ENCODE data around the gene ZNF586.

ZNF586 gene

DNA sequence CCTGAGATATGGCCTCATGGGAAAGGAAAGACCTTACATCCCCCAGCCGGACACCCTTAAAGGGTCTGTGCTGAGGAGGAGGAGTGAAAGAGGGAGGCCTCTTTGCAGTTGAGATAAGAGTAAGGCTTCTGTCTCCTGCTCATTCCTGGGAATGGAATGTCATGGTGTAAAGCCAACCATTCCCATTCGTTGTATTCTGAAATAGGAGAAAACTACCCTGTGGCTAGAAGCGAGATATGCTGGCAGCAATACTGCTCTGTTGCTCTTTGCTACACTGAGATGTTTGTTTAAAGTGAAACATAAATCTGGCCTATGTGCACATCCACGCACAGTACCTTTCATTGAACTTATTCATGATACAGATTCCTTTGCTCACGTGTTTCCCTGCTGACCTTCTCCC, 59.8 kb downstream of the ZNF586 start:
- no peak for DNase-seq

DNA sequence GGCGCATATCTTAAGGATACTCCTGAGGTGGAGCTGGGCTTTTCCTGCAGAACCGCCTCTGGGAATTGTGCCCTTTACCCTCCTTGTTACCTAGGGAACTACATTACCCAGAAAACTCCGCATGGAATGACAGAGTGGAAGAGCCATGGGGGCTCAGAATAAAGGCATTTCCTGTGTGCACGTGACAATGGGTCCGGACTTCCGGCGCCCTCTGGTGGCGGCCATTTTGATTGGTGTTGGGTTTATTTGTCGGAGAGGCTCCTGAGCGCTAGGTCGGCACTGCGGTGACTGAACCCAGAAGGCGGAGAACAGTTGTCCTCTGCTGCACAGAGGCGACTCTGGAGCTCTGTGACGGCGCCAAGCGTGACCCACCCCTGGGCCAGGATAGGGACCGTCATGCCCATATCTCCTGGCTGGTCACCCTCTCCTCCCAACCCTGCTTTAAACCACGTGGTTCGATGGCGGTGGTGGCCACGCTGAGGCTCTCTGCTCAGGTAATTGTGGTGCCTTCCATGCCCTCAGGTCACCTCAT, 60.7 kb downstream of the ZNF586 start, which contains the start of gene ZNF587B:
ZNF587B (plus strand) TSS at position 229 of the 532 bp plus-strand sequence; CDS start at position 459, 230 bp downstream.
- no peak for DNase-seq

All from NCI-H1694 (cell line).